NCI-H226 (cell line): ENCODE data around the gene ENKUR.
"Not testable (repeated sequence)": the region's sequence is repeated elsewhere in the genome, so short reads cannot be mapped to it uniquely, and the experiment has no call there.

Source experiments
- DNase-seq: peaks from one replicate; pipeline ENCODE4 v3.0.0-alpha.2; 2015

ENKUR gene

DNA sequence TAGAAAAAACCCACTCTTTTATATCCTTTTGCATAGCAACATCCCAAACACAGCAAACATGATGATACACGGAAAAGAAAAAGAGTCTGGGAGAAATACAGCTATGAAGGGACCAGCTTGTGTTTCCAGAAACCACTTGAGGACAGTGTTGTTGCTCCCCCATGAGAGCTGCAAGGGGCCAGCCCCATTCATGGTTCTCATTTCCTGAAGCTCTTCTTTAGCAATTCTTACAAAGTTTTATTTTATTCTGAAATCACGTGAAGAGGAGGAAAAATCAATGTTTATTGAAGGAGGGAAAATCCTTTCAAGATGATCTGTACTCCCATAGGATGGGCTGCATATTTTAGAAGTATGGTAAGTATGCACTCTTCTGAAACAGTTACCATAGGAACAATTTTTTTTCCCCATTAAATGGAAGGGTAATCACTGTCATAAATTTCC lies 46.1 kb downstream of the ENKUR start:
- no peak for DNase-seq

- DNase-seq, result not testable (repeated sequence)
Observed at GRCh38 chr10:24968951-24969350, 47.0 kb downstream of the ENKUR start.

GRCh38 chr10:24968349-24968748 lies 47.6 kb downstream of the ENKUR start:
- DNase-seq, result no peak

DNA sequence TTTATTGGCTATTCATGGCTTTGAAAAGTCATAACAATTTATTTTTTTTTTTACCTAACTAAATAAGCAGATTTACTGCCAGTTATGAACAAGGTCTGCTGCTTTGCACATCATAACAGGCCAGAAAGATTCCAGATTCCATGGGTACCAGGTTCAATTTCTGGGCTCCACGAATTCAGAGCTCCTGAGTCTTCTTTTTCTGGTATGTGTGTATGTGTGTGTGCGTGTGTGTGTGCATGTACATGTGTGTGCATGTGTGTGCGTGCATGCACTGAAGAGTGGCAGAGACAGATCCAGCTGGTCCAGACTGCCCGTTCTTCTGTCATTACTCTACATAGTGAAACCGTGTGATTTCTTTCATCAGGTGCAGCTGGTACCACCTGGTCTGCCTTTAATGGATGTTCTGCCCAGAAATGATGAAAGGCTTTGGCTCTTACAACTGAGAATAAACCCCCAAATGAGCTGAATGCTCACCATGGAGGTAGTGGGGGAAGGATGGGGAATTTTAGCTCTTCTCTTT lies 48.9 kb downstream of the ENKUR start:
- no peak for DNase-seq

DNA sequence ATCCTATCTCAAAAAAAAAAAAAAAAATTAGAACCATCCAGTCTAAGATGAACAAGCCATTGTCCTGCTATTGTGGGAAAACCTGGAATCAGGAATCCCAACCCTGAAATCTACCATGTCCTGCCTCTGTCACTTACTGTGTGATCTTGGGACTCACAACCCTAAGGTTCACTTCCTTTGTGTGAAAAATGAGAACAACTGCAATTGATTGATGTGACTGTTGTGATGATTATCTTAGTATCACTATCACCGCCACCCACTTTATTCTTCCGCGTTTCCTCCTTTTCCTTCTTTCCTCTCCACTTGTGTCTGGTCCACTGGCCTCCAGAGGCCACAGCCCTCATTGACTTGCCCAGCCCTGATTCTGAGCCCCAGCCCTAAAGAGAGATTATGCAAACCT lies 50.9 kb downstream of the ENKUR start:
- no peak for DNase-seq

DNA sequence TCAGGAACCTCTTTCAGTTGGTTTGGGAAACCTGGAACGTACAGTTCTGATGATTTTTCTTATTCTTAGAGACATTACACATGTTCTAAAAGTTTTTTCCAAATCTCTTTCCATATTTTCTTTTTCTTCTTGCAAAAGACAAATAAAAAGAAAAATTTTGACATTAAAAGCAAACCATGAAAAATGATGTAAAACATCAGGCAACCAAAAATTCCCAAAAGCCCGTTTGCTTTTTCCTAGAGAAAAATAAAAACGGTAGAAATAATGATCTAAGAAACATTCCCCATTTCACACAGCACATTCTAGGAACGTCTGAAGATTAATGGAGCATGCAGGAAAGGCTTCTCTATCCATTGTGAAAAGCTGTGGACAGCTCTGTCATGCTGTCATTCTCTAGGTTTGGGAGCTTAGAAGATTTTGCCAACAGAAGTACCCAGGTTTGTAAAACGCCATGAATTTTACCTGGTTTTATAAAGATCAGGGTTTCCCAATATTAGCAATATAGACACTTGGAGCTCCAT lies 52.4 kb downstream of the ENKUR start:
- DNase-seq, result no peak

GRCh38 chr10:24962995-24963394 lies 53.0 kb downstream of the ENKUR start:
- DNase-seq, result peak; percentile 47

DNA sequence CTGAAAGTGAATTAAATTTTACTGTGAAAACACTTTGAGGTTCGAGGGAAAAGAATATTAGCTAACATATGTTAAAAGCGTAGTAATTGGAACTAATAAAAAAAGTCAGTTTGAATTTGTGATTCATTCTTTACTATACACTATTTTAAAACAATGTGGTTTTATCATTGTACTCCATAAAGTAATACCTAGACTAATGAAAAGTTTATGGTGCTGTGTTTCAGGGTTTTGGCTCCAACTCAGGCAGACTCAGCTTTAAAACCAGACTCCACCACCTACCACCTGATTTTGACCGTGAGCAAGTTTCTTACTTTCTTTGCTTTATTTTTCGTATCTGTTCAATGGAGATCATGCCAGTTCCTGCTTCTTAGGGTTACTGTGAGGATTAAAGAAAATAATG lies 54.4 kb downstream of the ENKUR start:
- DNase-seq, result no peak

DNA sequence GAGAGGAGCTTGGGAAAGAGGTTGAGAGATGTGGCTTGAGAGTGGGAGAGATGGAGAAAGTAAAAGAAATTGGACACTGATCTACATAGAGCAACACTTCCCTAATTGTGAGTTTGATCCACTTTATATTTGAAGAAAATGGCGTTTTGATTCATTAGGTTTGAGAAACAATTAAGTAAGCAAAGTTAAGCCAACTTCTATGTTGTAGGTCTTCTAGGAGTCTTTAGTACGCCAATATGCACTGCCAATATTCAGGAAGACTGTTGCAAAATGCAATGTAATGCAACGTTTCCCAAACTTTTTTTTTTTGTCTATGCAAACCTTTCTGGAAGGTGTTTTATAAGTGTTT lies 56.6 kb downstream of the ENKUR start:
- no peak for DNase-seq

DNA sequence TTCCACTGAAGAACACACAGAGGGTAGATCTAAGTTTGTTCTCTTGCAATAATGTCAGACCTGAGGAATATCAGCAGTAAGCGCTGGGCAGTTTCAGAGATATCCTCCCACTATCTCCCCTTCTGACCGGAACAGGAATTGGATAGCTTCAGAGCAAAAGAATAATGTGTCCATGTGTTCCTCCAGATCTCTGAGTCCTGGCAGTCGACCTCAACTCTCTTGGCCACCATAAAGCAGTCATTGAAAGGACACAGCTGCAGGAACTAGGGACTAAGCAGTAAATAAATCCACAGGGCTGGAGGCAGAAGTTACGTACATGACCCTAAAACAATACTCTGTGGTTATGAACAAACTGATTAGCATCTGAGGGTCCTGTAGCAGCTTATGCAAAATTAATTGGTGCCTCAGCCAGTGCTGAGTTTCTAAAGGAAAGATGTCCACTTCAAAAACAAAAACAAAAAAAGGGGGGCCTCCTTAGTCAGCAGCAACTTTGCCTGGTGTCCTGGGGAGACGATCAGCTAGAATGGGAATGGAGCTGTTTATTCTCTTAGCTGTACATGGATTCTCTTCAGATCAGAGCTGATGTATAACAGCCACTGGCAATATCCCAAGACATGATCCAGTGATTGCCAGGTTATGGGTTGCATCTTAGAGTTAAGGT lies 57.1 kb downstream of the ENKUR start:
- DNase-seq, result no peak

GRCh38 chr10:24958091-24958720 lies 57.8 kb downstream of the ENKUR start:
- peak; percentile 53 for DNase-seq

DNA sequence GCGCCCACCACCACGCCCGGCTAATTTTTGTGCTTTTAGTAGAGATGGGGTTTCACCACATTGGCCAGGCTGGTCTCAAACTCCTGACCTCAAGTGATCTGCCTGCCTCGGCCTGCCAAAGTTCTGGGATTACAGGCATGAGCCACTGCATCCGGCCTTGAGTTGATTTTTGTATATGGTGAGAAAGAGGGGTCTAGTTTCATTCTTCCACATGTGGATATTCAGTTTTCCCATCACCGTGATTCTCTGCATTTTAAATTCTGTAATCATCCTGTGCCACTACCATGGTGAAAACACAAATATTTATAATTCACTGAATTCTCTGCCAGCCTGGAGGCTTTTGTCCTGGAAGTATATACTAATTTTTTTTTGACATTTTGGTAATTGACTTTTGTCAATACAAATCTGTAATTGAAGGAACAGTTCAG lies 58.3 kb downstream of the ENKUR start:
- DNase-seq, result not testable (repeated sequence)

DNA sequence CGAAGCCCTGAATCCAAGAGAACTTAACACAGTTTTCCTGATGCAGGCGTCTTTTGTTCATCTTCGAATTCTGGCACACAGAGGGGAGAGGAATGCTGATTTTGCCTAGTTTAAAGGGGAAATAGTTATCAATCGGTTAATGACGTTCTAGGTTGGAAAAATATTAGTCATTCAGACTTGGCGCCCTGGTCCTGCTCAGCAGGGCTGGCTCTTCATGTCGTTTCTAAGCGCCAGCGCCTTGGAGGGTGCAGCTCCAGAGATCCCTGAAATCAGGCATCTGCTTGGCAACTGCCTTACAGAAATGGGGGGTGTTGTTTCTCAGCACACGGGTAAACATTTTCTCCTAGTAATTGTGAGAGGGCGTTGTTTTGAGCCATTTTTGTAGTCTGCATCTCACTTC lies 62.3 kb downstream of the ENKUR start:
- no peak for DNase-seq

GRCh38 chr10:24952707-24953645 lies 63.0 kb downstream of the ENKUR start:
- DNase-seq, result no peak

DNA sequence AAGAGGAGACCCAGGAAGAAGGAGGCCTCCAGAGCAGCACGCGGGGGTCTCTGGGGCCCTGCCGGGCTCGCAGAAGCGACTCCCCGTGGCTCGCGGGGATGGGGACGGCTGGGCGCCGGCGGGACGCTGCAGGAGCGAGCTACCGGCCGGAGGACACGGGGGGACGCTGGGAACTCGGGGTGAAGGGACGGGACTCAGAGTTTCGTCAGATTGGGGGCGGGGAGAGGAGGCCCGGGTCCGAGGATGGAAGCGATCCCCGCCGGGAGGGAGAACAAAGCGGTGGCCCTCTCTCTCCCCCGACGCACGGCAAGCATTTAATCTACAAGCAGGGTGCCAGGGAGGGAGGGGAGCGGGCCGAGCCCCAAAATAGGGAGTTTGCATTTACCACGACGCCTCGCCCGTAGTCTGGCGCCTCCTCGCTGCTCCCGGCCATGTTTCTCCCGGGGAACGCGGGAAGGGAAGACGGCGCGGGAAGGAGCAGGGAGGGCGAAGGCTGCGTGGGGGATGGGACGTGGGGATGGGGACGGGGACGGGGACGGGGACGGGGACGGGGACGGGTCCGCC lies 63.7 kb downstream of the ENKUR start, which contains the start of gene PRTFDC1:
TSS of gene PRTFDC1 (minus strand) at position 464 of the 564 bp plus-strand sequence. CDS start at position 433, 31 bp downstream.
- DNase-seq, result no peak

DNA sequence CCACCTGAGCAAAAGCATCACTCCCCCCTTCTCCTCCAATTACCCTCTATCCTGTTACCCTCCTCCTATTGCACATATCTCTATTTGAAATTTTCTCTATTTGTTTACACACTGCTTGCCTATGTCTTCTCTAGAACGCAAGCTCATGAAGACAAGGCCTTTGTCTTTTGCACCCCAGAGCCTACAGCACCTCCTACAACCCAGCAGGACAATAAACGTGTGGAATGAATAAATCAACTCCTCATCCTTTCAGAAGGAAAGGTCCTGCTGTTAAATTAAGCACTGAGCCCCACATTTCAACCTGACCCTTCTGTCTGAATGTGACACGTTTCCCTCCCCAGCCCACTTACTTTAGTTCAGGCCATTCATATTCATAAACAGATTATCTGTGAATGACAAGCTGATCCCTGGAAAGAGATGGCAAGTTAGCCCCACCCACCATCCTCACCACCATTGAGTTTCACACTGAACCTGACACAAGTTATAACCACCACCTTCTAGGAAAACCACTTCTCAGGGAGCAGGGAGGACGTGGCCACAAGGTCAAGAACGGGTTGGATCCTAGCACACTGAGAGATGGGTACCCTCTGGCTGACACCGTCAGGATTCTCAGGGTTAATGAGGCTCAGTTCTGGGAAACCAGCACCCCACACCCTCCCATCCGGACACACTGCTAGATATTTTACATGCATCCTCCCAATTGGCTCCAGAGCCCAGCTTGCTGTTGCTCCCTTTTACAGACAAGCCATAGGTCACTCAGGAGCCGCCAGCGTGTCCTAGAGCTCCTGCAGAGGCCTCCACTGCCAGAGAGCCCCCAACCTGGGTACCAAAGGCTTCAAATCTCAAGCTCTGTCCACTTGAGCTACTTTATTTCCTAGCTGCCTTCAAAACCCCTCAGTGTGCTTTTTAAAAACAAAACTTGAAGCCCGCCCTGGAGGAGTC lies 64.5 kb downstream of the ENKUR start:
- DNase-seq, result no peak

GRCh38 chr10:24950439-24950838 lies 65.5 kb downstream of the ENKUR start:
- no peak for DNase-seq

GRCh38 chr10:24949616-24950015 lies 66.3 kb downstream of the ENKUR start:
- DNase-seq, result no peak

GRCh38 chr10:24947304-24948097 lies 68.5 kb downstream of the ENKUR start:
- no peak for DNase-seq

GRCh38 chr10:24944512-24945255 lies 71.3 kb downstream of the ENKUR start:
- peak; percentile 82 for DNase-seq
